Forelimb muscle (tissue), 1 donor: ENCODE measurements around the gene DTL. TPM values are rescaled to one million over a fixed set of nuclear protein-coding genes. Genes with fewer than 3 reads are reported as not detected.

Source experiments
- DNase-seq: peaks from one replicate; pipeline ENCODE4 v3.0.0-alpha.2; 2013; ENCODE audit warnings: low read depth
- polyA plus RNA-seq: library from polyadenylated mRNA; unstranded; fragments of 120-200 nt; gene quantifications from one replicate; pipeline ENCODE4 v1.2.1, GENCODE V29; 2013; ENCODE audit not compliant: insufficient read length

DTL gene
- polyA plus RNA-seq, 1 donor: 7.6 TPM

GRCh38 chr1:212037900-212038299, 2.4 kb downstream of the DTL start:
- DNase-seq: no peak

- DNase-seq: no peak
Observed at GRCh38 chr1:212039622-212040021, 4.1 kb downstream of the DTL start.

GRCh38 chr1:212040629-212041412, 5.3 kb downstream of the DTL start:
- DNase-seq: no peak

DNA sequence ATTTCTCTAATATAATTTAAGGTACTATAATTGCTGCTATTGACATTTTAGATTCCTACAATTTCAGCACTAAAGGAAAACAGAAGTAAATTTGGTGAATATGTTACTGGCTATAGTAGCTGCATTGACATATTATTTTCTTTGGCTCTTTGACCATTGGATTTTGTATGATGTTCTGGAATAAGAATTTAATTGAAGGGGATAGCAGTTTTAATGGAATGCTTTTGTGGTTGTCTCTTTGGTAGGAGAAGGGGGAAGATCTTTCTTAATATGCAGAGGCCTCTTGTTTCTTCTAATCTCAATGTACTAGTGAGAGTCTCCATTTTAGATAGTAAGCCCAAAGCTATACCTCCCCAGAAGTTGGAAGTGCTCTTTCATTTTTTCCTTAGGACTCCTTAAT, 6.9 kb downstream of the DTL start:
- DNase-seq: no peak

DNA sequence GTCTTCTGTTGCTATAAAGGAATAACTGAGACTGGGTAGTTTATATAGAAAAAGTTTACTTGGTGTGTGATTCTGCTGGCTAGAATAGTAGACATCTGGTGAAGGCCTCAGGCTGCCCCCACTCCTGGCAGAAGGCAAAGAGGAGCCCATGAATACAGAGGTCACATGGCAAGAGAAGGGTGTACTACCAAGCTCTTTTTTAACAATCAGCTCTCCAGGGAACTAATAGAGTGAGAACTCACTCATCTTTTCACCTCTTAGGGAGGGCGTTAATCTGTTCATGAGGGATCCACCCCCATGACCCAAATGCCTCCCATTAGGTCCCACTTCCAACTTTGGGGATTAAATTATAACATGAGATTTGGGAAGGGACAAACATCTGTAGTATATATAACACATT, 9.3 kb downstream of the DTL start:
- no peak for DNase-seq

DNA sequence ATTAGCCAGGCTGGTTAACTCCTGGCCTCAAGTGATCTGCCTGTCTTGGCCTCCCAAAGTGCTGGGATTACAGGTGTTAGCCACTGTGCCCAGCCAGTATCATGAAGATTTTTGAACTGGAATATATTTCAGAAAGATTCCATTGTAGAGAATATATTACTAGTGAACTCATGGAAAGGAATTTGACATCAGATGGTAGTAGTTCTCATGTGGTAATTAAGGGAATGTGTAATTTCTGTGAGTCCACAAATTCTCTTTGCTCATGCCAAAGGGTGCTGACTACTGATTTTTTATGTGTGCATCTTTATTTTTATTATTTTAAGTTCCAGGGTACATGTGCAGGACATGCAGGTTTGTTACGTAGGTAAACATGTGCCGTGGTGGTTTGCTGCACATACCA, 10.4 kb downstream of the DTL start:
- DNase-seq: no peak

DNA sequence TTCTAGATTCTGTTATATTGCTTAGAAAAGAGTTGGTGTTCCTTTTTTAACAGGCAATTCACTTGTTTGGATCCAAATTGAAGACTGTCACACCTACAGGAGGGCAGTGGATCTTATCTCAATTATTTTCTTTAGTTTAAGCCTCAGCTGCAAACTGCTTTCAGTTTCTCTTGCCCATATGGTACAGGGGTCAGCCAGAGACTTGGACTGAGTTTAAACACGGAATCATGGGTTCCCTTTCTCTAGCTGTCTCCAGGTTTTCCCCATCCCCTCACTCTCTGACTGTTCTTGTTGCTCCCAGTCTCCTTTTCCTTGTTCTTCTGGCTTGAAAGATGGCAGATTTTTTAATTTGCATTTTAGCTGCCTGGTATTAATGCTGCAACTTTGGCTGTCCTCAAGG, 18.4 kb downstream of the DTL start:
- DNase-seq: no peak

DNA sequence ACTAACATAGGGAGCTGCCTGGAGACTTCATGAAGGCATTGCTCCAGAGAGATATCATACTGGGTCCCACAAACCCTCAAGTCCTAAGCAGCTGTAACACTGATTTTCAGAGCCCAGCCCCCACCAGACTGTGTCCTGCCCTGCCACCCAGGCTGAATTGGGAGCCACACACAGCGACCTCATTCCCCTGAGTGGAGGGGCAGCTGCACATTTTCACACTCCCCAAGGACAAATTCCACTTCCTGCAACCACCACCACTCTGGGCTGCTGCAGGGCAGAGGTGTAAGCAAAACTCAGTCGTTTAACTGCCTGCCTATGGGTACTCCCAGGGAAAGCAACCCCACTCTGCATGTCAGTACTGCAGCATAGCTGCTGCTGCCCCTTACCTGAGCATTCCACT, 19.8 kb downstream of the DTL start:
- no peak for DNase-seq

DNA sequence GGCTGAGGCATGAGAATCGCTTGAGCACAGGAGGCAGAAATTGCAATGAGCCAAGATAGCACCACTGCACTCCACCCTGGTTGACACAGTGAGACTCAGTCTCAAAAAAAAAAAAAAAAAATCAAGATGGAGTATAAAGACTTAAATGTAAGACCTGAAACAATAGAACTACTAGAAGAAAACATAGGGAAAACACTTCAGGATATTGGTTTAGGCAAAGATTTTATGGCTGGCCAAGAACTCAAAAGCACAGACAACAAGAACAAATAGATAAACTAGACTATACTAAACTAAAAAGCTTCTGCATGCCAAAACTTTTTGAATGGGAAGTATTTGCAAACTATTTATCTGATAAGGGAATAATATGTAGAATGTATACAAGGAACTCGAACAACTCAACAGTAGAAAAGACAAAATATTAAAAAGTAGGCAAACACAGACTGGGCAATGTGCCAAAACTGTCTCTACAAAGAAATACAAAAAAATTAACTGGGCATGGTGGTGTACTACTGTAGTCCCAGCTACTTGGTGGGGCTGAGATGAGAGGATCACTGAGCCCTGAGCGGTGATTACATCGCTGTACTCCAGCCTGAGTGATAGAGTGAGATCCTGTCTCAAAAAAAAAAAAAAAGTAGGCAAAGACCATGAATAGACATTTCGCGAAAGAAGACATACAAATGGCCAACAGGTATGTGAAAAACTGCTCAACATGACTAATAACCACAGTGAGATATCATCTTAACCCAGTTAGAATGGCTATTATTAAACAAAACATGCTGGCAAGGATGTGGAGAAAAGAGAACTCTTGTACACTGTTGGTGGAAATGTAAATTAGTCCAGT, 25.3 kb downstream of the DTL start:
- no peak for DNase-seq

DNA sequence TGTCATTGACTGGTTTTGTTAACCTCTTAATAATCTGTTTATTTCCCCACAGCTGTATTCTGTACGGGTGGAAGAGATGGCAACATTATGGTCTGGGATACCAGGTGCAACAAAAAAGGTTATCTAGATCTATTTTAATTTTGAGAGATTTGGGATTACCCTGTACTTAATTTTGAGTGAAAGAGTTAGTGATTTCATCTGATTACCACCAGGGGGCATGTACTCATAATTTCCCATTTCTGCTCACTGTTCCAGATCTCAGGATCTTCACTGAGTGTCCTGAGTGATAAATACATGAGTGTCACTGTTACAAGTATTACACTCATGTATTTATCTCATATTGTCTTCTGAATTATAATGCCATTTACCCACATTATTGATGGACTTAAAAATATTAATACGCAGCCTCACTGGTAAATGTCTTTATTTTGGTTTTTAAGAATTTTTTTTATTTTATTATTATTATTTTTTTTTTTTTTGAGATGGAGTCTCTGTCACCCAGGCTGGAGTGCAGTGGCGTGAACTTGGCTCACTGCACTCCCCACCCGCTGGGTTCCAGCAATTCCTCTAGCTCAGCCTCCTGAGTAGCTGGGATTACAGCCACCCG, 27.4 kb downstream of the DTL start:
- DNase-seq: peak; percentile 20

- no peak for DNase-seq
Observed at GRCh38 chr1:212067787-212068186, 32.2 kb downstream of the DTL start.

DNA sequence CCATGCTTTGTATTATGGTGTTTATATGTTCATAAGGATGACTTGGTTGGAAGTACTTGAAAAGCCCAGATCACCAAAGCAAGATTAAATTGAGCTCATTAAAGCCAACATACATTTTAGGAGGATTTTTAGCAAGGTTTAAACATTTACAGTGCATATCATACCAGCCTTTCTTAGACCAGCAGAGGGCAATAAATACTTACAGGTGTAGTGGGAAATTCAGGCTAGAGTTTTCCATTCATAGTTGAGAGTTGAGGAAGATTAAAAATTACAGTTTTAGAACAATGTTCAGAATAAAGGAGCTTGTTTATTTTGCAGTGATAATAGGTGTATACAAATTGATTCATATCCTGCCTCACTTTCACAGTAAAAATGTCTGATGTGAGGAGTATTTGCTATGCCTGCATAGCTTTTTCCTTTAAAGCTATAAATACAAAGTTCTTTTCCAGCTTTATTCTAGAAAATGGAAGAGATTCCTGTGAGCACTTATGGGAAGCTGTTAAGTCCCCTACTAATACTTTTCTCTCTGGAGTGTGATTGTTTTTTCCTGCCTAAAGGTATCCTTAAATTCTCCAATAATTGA, 35.3 kb downstream of the DTL start:
- peak; percentile 34 for DNase-seq

DNA sequence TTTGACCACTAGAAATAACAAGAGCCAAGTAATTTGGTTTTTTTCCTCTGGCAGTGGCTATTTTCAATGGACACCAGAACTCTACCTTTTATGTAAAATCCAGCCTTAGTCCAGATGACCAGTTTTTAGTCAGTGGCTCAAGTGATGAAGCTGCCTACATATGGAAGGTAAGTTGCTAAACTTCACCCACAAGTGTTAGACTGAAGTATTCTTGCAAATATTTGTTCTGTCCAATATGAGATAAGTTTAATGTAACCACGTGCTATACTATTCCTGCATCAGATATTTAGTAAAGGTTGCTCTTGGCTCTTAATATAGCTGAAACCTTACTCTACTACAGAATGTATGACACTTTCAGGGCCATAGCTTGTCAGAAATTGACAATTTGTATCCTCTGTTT, 36.5 kb downstream of the DTL start:
- no peak for DNase-seq

- DNase-seq: no peak
Observed at GRCh38 chr1:212073490-212073889, 37.9 kb downstream of the DTL start.

GRCh38 chr1:212074313-212074712, 38.8 kb downstream of the DTL start:
- DNase-seq: no peak

DNA sequence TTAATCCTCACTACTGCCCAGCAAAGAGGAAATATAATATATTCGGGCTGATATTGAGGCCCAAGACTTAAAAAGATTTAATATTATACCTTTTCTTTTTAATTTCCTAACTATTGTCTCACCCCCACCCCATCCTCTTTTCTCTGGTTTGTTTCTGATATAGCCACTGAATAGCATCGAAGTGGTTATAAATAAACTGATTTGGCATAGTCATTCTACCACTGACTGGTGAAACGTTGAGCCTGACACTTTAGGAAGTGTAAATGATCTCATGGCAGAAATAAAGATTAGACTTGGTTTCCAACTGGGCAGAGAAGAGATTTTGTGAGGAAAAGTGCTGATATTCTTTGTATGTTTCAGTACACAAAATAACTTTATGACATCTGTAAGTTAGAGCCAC, 39.3 kb downstream of the DTL start:
- no peak for DNase-seq

- no peak for DNase-seq
Observed at GRCh38 chr1:212077028-212077427, 41.5 kb downstream of the DTL start.

DNA sequence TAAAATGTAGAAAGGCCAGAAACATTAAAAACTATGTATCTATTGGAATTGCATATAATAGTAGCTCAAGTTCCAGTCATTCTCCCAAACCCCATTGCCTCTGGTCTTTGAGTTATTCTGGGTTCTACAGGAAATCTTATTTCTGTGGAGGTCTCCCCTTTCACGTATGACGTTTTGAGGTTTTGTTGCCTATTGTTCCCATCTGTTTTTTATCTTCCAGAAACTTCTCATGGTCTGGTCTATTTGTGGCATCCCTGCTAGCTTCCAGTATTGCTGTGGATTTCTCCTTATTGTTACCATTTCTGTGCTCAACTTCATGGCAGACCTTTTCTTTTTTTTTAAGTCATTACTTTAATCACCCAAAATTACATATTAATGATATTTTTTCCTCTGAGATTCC, 43.3 kb downstream of the DTL start:
- no peak for DNase-seq

DNA sequence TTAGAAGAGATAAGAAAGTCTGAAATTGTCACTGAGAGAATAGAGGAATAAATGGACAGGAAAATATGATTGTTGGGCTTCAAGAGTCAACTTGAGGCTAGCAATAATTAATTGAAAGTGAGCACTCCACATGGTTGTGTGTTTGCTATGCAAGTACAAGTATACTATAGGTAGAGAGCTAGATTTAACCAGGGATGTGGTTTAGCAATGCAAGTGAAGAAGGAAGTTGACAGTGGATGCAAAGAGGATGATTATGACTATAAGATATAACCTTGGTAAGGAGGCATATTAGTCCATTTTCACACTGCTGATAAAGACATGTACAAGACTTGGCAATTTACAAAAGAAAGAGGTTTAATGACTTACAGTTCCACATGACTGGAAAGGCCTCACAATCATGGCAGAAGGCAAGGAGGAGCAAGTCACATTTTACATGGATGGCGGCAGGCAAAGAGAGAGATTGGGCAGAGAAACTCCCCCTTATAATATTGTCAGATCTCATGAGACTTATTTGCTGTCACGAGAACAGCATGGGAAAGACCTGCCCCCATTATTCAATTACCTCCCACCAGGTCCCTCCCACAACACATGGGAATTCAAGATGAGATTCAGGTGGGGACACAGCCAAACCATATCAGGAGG, 47.3 kb downstream of the DTL start:
- DNase-seq: no peak

DNA sequence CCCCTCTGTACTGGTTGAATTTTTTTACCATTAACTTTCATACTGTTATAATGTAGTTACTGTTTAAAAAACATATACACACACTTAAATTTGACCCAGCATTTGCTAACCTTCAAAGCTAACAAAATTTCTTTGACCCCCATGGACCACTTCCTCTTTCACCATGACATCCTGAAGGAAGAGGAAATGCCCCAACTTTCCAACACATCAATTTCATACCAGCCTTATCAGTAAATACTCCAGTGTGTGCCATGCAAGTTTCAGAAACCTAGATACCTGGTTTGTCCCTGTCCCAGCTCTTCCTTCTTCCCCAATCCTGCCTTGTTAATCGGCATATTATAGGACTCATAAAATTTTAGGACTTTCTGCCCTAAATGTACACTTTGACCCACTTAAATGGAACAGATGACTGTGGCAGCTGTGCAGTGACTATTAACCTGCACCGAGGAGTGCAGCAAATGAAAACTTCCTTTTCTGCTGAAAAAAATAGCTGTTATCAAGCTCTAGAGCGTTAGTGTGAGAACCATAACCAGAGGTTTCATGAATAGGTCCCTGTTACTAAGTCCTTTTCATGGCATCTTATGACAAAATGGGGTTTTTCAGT, 54.1 kb downstream of the DTL start:
- DNase-seq: no peak

- no peak for DNase-seq
Observed at GRCh38 chr1:212091438-212092121, 56.0 kb downstream of the DTL start.
